CD4-positive, alpha-beta T cell treated with Interleukin-21 for 1 hour (primary cell): ENCODE results near the gene TMEM178A.
"Not testable (repeated sequence)": the region's sequence is repeated elsewhere in the genome, so short reads cannot be mapped to it uniquely, and the experiment has no call there.

Experiments
- DNase-seq: peaks from one replicate; pipeline ENCODE4 v3.0.0-alpha.2; 2020

The TMEM178A gene

DNA sequence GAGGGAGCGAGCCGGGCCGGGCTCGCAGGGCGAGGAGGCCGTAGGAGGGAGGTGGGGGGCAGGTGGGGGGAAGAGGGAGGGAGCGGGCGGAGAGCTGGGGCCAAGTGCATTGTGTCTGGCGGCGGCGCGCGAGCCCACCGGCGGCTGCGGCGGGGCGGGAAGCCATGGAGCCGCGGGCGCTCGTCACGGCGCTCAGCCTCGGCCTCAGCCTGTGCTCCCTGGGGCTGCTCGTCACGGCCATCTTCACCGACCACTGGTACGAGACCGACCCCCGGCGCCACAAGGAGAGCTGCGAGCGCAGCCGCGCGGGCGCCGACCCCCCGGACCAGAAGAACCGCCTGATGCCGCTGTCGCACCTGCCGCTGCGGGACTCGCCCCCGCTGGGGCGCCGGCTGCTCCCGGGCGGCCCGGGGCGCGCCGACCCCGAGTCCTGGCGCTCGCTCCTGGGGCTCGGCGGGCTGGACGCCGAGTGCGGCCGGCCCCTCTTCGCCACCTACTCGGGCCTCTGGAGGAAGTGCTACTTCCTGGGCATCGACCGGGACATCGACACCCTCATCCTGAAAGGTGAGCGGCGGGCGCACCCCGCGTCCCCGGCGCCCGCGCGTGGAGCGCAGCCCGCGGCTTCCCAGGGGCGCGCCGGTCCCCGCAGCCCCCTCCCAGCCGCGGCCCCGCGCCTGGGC is at the start of gene TMEM178A:
TMEM178A (plus strand) TSS at position 107 of the 680 bp plus-strand sequence; CDS start at position 165, 58 bp downstream.
- no peak for DNase-seq

DNA sequence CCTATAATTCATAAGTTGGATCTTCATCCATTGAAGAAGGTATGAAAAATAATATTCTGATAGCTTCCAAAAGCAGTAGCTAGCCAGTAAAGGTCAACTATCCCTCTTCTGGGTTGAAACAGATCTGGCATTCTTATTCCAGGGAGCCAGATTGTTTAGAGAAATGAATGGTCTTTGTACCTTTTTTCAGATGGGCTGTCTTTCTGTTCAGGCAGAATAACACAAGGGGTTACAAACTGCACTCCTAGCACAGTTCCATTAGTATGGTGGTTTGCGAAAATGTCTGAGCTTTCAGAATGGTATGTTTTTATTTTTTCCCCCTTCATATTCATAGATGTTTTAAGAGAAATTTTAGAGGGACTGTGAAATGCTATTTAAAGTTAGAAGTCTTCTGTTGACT is 47.5 kb upstream of the TMEM178A start:
- no peak for DNase-seq

DNA sequence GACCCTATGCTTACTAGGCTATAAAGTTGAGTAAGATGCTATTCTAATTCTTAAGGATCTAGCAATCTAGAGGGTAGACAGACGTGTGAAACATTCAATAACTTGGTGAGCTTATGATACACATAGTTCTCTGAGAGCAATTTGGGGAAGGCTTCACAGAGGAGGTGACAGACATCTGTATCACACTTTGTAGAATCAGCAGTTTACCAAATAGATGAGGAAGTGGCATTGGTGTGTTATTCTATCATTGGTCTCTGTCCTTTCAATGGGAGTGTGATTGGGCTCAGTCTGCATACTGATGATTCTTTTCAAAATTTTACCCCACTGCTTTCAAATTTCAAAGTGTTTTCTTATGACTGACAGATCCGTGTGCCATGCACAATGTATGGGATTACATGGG is 47.0 kb upstream of the TMEM178A start:
- no peak for DNase-seq

DNA sequence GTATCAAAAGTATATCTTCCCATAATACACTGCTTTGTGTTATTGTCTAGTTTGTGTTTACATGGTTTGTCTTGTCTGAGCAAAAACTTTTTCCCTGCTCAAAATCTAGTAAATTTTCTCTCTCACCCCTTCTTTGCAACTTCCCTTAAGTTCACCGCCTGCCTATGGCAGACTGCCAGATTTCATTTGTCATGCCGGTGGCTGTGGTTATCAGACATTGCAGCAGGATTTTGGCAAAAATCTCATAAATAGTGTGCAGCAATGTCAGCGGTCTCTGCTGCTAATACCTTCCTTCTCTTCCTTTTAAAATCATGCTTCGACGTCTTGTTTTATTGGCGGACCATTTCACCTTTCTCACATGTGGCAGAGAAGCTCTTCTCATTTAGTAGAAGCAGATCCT is 45.6 kb upstream of the TMEM178A start:
- DNase-seq = peak; percentile 18

DNA sequence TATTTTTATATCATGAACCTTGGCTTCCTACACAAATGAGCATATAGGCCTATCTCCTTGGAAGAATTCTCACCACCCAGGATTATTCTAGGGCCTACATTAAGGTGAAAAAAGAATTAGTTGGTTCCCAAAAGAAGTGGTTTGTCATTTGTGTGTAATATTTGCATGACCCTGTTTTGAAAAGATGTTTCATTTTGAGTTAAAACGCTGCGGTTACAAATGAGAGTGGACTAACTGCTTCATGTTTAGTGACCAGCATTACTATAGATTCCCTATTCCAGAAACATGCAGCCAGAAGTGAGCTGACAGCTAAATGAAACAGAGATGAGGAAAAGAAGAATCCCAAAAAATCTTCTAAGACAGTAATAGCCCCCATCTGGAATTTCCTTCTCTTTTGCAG is 44.1 kb upstream of the TMEM178A start:
- DNase-seq = no peak

DNA sequence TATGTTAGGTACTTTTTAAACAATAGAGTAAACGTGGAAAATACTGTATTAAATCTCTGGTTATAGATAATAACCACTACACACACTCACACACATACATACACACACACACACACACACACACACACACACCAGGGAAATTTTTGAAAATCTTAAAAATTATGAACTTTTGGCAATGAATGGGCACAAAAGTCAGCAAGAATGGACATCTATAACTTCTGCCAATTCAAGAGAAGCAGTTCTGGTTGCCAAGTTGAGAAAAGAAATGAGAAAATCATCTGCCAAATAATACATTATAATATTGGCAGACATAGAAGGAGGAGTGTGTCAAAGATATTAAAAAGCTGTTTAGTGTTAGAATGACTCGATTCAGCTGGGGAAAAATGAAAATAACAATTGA is 42.9 kb upstream of the TMEM178A start:
- no peak for DNase-seq

DNA sequence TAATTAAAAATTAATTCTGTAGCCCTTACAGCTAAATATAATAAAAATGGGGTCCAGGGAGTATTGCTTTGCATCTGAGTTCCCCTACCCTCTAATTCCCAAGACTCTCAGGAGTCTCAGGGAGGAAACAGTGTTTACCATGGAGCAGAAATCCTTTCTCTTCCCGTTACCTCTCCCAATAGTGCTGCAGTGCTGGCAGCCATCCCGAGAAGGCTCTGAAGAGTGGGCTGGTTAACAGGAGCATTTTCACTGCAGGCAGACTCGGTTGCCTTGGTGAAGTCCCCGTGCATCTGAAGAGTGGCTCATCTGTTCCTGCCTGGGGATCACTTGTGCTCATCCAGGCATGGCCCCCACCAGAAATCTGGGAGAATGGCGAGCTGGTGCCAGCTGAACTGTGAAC is 41.8 kb upstream of the TMEM178A start:
- no peak for DNase-seq

DNA sequence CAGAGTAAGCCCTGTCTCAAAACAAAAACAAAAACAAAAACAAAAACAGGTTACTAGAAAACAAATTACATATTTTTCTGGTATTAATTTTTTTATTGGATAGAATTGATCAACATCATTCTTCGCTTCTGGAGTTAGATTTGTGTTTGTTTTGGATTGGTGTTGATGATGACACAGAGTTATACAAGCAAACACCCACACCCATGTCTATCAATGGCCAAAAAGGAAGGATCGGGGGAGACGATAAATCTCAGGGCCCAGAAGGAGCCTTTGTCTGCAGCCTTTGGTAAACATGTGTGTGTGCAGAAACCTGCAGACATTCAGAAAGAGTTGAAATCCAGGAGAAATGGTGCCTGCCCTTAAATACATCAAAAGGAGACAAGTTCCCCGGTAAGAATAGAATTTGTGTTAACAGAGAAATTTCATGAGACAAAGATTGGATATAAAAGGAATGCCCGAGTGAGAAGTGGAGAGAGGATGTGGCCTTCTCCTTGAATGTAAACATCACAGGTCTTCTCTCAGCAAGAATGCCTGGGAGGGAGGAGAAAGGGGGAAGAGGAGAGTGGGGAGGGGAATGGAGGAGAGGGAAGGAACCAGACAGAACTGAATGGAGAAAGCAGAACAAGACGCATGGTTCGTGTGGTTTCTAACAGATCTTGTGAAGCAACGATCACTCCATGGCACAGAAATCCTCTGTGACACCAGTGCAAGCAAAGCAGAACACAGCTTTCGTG is 40.4 kb upstream of the TMEM178A start:
- DNase-seq = no peak

DNA sequence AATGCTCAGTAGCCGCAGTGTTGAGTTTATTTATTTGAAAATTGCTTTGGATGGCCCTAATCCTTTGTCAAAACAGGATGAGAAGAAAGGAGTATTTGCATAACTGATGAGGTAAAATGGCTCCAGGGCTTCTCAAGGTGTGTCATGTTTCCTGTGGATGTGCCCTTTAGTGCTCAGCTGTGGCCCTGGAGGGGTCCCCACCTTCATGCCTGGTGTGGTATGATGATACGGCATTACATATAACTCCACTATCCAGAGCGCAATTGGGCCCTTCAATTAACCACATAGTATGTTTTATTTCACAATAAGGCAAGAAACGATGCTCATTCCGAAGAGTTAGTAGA is 39.8 kb upstream of the TMEM178A start:
- DNase-seq = no peak

DNA sequence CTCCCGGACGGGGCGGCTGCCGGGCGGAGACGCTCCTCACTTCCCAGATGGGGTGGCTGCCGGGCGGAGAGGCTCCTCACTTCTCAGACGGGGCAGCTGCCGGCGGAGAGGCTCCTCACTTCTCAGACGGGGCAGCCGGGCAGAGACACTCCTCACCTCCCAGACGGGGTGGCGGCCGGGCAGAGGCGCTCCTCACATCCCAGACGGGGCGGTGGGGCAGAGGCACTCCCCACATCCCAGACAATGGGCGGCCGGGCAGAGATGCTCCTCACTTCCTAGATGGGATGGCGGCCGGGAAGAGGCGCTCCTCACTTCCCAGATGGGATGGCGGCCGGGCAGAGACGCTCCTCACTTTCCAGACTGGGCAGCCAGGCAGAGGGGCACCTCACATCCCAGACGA is 37.4 kb upstream of the TMEM178A start:
- DNase-seq = not testable (repeated sequence)

DNA sequence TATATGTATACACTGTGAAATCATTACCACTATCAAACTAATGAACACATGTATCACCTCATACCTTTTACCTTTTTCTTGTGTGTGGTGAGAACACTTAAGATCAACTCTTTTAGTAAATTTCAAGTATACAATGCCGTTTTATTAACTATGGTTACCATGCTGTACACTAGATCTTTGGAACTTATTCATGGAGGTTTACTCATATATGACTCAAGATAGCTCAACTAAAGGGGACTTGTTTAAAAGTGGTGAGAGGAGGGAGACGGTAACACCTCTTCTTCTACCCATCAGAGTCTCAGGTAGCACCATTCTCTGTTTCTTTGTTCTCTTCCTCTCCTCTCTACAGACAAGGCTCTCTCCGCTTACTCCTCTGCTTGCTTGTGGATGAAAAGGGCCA is 36.1 kb upstream of the TMEM178A start:
- no peak for DNase-seq

DNA sequence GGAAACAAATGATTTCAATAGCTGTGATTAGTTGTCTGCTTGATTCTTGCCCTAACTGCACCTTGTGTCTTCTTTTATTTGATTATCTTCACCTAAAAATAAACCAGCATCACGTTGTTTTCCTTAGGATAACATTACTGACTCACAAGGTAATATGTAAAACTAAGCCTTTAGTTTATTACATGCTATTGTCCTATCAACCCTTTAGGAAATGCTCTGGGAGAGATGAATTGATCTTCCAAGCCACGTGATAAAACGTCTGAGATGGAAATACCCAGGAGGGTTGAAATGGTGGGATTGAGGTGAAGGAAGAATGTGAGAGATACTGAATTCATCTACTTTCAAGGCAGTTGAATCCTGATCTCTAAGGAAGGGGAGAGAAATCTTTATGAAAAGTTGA is 34.5 kb upstream of the TMEM178A start:
- DNase-seq = no peak

DNA sequence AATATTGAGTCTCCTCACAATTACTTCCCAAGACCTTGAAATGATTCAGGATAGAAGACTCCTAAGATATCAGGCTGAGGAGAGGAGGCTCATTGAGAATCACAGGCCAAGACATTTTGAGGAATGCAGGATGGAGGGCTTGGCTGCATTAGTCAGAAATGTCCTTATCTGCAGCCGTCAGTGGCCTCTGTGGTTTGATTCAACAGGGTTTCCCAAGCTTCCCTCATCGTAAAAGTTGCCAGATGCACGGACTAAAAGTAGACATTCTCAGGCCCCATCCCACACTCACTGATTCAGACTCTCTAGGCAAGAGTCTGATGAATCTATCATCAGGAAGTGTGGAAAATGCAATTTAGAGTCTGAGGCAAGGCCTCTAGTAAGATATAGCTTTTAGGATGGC is 34.0 kb upstream of the TMEM178A start:
- no peak for DNase-seq

DNA sequence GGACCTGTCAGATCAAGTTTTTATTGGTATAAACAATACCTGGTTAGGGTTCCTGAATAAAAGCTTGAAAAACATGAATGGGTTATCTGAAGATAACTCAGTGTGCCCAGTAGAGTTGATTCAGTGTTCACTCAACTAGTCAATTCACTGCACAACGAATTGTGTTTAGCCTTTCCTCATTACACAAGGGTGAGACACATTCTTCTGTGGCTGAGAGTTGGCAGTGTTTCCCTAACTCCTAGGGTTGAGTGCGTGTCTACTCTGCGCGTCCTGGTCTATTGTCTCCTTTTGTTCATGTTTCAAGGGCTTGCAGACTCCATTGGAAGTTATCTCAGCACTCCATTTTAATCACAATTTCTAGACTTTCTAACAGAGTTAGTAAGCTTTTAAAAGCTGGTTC is 32.8 kb upstream of the TMEM178A start:
- DNase-seq = no peak

DNA sequence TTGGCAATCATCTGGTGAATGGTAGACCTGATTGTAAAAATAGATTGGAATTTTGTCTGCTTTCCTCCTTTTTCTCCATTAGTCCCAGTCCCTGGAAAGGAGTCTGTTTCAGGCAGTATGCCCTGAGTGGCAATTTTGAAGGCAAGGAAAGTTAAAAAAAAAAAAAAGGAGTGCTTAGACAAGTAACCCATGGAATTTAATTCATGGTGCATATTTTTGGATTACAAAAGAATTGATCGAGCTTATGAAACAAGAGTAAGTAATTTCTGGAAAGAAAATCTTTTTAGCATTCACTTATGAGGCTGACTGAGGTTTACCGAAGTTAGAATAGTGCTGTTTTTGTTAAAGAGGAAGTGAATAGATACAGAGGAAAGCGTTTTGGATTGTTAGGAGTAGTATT is 29.4 kb upstream of the TMEM178A start:
- no peak for DNase-seq

DNA sequence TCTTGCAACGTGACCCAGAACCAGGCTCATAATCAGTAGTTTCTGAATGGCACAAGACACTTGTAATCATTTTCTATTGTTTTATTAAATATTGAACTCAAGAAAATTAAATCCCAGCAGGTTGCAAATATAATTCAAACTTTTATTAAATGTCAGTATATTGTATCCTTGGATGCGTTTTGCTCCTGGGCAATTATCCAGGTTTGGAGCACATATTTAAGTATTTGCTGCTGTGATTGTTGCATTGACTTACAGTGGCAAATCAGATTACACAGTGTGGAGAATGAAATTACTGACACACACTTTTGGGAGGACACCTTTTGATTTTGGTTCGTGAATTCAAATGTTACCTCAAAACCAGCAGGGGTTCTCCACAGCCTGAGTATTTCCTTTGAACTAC is 27.1 kb upstream of the TMEM178A start:
- DNase-seq = no peak

DNA sequence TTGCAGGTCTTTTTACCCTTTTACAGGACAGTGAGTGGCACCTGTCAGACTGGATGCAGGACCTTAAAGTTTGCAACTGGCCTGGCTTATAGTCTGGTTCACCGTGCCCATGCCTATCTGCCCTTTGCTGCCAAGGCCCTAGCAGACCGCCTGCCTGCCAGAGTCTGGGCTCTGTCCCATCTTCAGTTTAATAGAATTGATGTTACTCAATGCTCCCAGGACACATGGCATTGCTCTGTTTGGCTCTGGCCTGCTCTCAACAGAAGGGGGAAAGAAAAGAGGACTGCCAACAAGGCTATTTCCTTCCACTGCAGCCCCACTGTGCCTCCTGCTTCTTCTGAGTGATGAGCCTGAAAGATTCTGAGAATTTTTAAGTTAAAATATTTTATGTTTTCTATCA is 25.6 kb upstream of the TMEM178A start:
- no peak for DNase-seq

DNA sequence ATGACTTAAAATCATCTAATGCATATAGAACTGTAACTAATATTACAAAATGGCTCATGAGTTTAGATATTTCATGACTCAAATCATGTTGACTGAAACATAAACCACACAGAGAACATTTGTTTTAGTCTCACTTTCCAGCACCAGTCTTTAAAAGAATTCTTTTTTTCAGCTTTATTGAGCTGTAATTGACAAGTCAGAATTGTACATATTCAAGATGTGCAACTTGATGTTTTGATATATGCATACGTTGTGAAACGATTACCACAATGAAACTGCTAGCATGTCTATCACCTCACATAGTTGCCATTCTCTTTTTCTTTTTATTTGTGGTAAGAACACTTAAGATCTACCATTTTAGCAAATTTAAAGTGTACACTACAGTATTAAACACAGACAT is 25.0 kb upstream of the TMEM178A start:
- no peak for DNase-seq

DNA sequence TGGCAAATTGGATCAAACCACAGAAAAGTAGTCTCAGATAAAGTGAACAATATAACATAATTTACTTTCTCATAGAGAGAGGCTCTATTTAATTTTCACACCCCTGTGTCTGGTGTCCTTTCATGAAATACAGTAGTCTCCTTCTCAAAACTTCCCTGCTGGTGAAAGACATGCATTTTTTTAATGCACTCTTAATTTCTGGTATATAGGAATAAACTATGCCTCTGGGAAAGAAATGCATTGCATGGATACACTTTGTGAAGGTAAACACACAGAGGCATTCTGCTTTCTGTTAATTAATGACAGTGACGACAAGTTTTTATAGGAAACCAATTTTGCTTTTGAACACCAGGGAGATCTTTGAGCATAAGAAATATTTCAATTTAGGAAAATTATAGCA is 24.1 kb upstream of the TMEM178A start:
- DNase-seq = no peak

DNA sequence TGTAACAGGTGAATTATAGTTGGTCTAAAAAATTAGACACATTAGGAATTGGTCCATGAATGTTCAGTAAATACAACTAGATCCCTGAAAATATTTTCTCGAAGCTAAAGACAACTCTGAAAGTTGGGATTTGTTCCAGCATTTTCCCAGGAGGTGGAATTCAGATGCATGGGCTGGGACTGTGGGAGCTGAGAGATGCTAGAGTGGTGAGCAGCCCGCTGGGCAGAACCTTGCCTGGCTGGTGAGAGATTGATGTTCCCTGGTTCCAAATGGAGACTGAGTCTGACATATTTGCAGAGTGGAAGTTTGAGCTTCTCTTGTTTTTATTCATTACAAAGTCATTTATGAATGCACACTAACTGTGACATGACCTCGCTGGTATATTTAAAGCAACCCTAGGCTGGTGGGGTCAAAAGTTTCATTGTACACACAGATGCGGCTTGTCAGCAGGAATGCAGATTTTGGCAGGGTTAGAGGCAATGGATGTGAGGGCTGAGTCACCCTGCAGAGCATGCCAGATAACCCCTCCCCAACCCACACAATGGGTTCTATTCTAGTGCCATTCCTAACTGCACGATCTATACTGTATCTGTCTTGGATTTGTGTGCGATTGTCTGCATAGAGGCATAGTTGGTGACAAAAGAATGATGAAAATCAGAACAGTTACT is 23.5 kb upstream of the TMEM178A start:
- no peak for DNase-seq

DNA sequence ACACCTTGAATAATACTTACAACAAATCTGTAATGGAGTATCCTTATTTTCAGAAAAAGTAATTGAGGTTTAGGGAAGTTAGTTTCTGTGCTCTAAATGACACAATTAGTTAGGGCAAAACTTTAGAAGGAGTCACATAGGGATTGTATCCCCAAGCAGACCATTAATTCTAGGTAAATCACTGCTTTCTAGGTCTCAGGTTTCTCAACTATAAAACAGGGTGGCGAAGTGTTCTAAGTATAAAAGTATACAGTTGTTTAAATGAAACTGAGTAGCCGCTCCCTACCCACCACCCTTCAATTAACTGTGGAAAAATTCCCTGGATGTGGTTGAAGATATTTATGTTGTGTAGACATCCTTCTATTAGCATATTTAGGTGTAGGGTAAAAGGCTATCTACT is 19.9 kb upstream of the TMEM178A start:
- DNase-seq = no peak

DNA sequence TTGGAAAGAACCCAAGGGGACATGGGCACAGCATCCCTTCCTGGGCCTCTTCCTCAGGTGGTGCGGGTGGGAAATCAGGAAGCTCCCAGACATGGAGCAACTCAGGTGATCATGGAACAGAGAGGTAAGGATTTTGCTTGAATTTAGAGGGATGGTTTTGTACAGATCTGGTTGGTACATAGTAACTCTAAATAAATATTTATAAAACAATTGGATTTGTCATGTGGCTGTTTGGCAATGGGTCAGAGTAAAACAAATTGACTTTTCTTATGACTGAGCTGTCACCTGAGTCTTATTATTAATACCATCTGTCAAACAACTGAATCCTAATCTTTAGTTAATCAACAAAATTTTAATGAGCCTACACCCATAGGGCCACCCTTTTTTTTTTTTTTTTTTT is 19.4 kb upstream of the TMEM178A start:
- no peak for DNase-seq

DNA sequence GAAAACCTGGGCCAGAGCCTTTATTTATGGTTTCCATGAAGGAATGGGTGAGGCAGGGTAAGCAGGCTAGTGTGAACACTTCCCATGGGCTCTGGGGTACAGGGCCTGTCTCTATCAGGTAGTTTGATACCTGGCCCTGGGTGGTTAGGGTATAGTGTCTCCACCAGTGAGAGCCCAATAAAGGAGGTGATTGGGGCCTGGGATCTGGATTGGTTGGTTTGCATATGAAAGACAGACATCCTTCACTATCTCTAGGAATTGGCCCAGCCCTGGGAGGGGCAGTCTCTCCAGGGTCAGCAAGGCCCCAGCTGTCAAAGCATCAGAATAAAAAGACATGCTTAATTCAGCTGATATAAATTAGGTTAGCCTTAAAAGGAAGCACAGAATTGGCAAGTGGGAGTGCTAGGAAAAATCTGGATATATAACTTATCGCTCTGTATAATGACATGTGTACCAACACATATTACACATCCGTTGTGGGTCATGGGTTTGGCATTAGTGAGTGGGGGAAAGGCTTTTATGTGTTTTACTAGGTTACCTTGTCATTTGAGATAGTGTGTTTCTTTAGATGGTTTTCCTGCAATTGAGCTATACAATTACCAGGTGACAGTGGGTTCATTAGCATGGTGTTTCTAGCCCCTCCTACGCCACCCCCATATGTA is 18.5 kb upstream of the TMEM178A start:
- no peak for DNase-seq

DNA sequence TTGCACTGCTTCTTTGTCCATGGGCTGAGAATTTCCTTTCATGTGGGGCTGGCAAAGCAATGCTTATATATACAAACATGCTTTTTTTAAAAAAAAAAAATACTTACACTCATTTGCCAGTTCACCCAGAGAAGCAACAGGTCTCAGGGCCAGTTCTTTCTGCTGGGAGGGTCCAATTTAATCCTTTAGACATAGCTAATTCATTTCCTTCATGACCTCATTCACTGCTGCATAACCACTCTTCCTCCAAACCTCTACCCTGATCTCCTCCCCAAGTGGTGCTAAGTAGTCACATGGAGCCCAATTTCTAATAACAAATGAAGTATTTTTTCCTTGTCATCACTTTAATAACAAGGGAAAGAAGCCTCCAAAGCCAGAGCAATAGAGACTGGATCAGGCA is 17.1 kb upstream of the TMEM178A start:
- no peak for DNase-seq
